HepG2 (cell line): Measurements from ENCODE around the gene BIRC7. TPM values are rescaled to one million over a fixed set of nuclear protein-coding genes. Genes with fewer than 3 reads are reported as not detected.
A peak's percentile ranks its signal among the peaks of the same experiment; 100 is the strongest.

ENCODE experiments used
- ATAC-seq: fragments of 200-7000 bp; cut with Tn5 transposase; 3 replicates; pipeline ENCODE4 v1.9.1; 2020; ENCODE audit warnings: mild to moderate bottlenecking, moderate library complexity
- BruUV-seq: library from RNA; stranded (reverse); fragments of 400-500 nt; replicated peaks from 2 replicates; lab custom pipeline; 2021; lab: Mats Ljungman, UMichigan
- CTCF ChIA-PET: fragments of 300-600 bp; formaldehyde crosslinking; extraction: SDS; loops from one replicate; lab custom pipeline; 2021; ENCODE audit warnings: low total read pairs, inconsistent platforms, low intra/inter-chr PET ratio; lab: Yijun Ruan, JAX
- POLR2A ChIA-PET: fragments of 350-600 bp; sonication (Branson Sonifier 250); formaldehyde crosslinking; loops from one replicate; lab custom pipeline; 2020; ENCODE audit warnings: antibody characterized with exemption, inconsistent platforms; lab: Yijun Ruan, JAX
- DNase-seq: peaks from one replicate; pipeline ENCODE4 v3.0.0-alpha.2; 2015; ENCODE audit warnings: low spot score
- FAIRE-seq: peaks from 3 replicates; lab custom pipeline; 2011; peaks lifted over from hg19 to GRCh38; lab: Jason Lieb, UNC
- H2AFZ ChIP-seq: one replicate; pipeline ENCODE4 v1.6.1; 2011; ENCODE audit warnings: low read length, inconsistent platforms
- H3K27ac ChIP-seq: fragments of 300-600 bp; 3 replicates; pipeline ENCODE4 v1.8.0; 2011; ENCODE audit warnings: mixed run types, mild to moderate bottlenecking, mixed read lengths, low read length, inconsistent platforms; ENCODE audit not compliant: insufficient read depth; ENCODE audit errors: extremely low read length
- H3K27me3 ChIP-seq, 2 experiments: fragments of 200-600 bp in 1 of 2; 2 replicates in 1 of 2; 3 replicates in 1 of 2; pipeline versions ENCODE4 v1.6.0 to v1.8.0; 2011; ENCODE audit warnings: low read length in 2 of 2, mild to moderate bottlenecking in 2 of 2, moderate library complexity in 2 of 2, inconsistent platforms in 1 of 2; ENCODE audit not compliant: insufficient read depth in 2 of 2, control insufficient read depth in 1 of 2
- H3K36me3 ChIP-seq, 2 experiments: fragments of 200-600 bp in 1 of 2; replicated peaks in 1 of 2; 2 replicates in 1 of 2; 3 replicates in 1 of 2; pipeline versions ENCODE4 v1.5.1 to v1.8.0; 2011; ENCODE audit warnings: low read length in 2 of 2, inconsistent platforms in 1 of 2; ENCODE audit not compliant: insufficient read depth in 2 of 2, control insufficient read depth in 1 of 2
- H3K4me1 ChIP-seq: 2 replicates; pipeline ENCODE4 v1.5.1; 2012; ENCODE audit warnings: low read length, inconsistent platforms; ENCODE audit not compliant: insufficient read depth
- H3K4me2 ChIP-seq: 2 replicates; pipeline ENCODE4 v1.6.0; 2011; ENCODE audit warnings: low read depth, low read length, inconsistent platforms
- H3K4me3 ChIP-seq, 3 experiments: fragments of 200-600 bp in 1 of 3; sonication (generic), shearing (Covaris generic) in 1 of 3; replicated peaks in 1 of 3; 2 replicates each; pipeline ENCODE4 v1.5.1; 2011 to 2016; ENCODE audit warnings: low read length in 3 of 3, inconsistent platforms in 2 of 3, low read depth in 2 of 3, mild to moderate bottlenecking in 2 of 3, control low read depth in 1 of 3, mixed read lengths in 1 of 3; ENCODE audit not compliant: insufficient read depth in 1 of 3
- H3K79me2 ChIP-seq: one replicate; pipeline ENCODE4 v1.6.1; 2011; ENCODE audit warnings: low read length, inconsistent platforms; ENCODE audit not compliant: insufficient read depth
- H3K9ac ChIP-seq: 2 replicates; pipeline ENCODE4 v1.6.0; 2011; ENCODE audit warnings: mild to moderate bottlenecking, low read depth, low read length, inconsistent platforms; ENCODE audit not compliant: insufficient read depth
- H3K9me3 ChIP-seq: 2 replicates; pipeline ENCODE4 v1.5.1; 2012; ENCODE audit warnings: mild to moderate bottlenecking, low read length
- H4K20me1 ChIP-seq: 2 replicates; pipeline ENCODE4 v1.6.0; 2011; ENCODE audit warnings: inconsistent platforms, mild to moderate bottlenecking, low read length, moderate library complexity; ENCODE audit not compliant: insufficient read depth
- ATF1 ChIP-seq: IDR thresholded peaks from 2 replicates; pipeline ENCODE4 v1.6.1; 2016; ENCODE audit warnings: mild to moderate bottlenecking, control low read depth
- FOSL2 ChIP-seq: sonication (generic); formaldehyde crosslinking; IDR thresholded peaks from 2 replicates; pipeline ENCODE4 v1.4.0; 2020; ENCODE audit warnings: missing genetic modification reagents
- FOXA3 ChIP-seq: IDR thresholded peaks from 2 replicates; pipeline ENCODE4 v1.6.1; 2016; ENCODE audit warnings: missing genetic modification reagents, missing compliant biosample characterization
- FOXJ3 ChIP-seq: sonication (generic); formaldehyde crosslinking; IDR thresholded peaks from 2 replicates; pipeline ENCODE4 v1.4.0; 2020; ENCODE audit warnings: missing genetic modification reagents, mild to moderate bottlenecking, borderline replicate concordance
- HDAC1 ChIP-seq: sonication (generic); formaldehyde crosslinking; IDR thresholded peaks from 2 replicates; pipeline ENCODE4 v1.5.1; 2020; ENCODE audit warnings: mild to moderate bottlenecking, missing genetic modification reagents
- HIVEP1 ChIP-seq: sonication (generic); formaldehyde crosslinking; IDR thresholded peaks from 2 replicates; pipeline ENCODE4 v1.4.0; 2020; ENCODE audit warnings: mild to moderate bottlenecking, missing genetic modification reagents
- KDM5B ChIP-seq: sonication (generic); formaldehyde crosslinking; IDR thresholded peaks from 2 replicates; pipeline ENCODE4 v1.4.0; 2020; ENCODE audit warnings: missing genetic modification reagents, mild to moderate bottlenecking, borderline replicate concordance
- MAFF ChIP-seq: IDR thresholded peaks from 2 replicates; pipeline ENCODE4 v1.6.1; 2011; ENCODE audit warnings: low read depth, low read length, improper control_type of control experiment
- NPAS2 ChIP-seq: sonication (generic); formaldehyde crosslinking; IDR thresholded peaks from 2 replicates; pipeline ENCODE4 v1.8.0; 2022; ENCODE audit warnings: mild to moderate bottlenecking, missing genetic modification reagents, borderline replicate concordance
- NR2F1 ChIP-seq, 2 experiments: fragments of 450-650 bp in 1 of 2; formaldehyde crosslinking in 1 of 2; IDR thresholded peaks; 2 replicates each; pipeline versions ENCODE4 v1.5.0 to v1.6.1; 2016 to 2020; ENCODE audit warnings: mild to moderate bottlenecking in 1 of 2, missing compliant biosample characterization in 1 of 2, missing genetic modification reagents in 1 of 2, moderate library complexity in 1 of 2
- TBX2 ChIP-seq: sonication (generic); formaldehyde crosslinking; IDR thresholded peaks from 2 replicates; pipeline ENCODE4 v1.5.0; 2020; ENCODE audit warnings: missing genetic modification reagents, mild to moderate bottlenecking, borderline replicate concordance
- TOE1 ChIP-seq: sonication (generic); formaldehyde crosslinking; IDR thresholded peaks from 2 replicates; pipeline ENCODE4 v1.4.0; 2020; ENCODE audit warnings: mild to moderate bottlenecking, missing genetic modification reagents
- XBP1 ChIP-seq: sonication (generic); formaldehyde crosslinking; IDR thresholded peaks from 2 replicates; pipeline ENCODE4 v1.5.0; 2020; ENCODE audit warnings: missing genetic modification reagents
- ZNF256 ChIP-seq: sonication (generic); formaldehyde crosslinking; conservative IDR thresholded peaks from 2 replicates; pipeline ENCODE4 v1.4.0; 2020; ENCODE audit warnings: missing genetic modification reagents
- ZNF331 ChIP-seq: sonication (generic); formaldehyde crosslinking; IDR thresholded peaks from 2 replicates; pipeline ENCODE4 v1.4.0; 2020; ENCODE audit warnings: missing genetic modification reagents
- ZNF878 ChIP-seq: sonication (generic); formaldehyde crosslinking; IDR thresholded peaks from 2 replicates; pipeline ENCODE4 v1.8.1; 2023; ENCODE audit warnings: mild to moderate bottlenecking, missing genetic modification reagents, moderate library complexity
- WGBS: methylation state at CpG from one replicate; pipeline ENCODE4 v1.1.6; 2017; ENCODE audit warnings: low lambda C conversion rate; 5-methylcytosine and 5-hydroxymethylcytosine counted together
- in situ Hi-C: cut with HindIII; loops from 2 replicates; pipeline ENCODE4 v1.10.0; 2017; ENCODE audit warnings: low pct_unique_long_range_greater_than_20kb; ENCODE audit not compliant: extremely low pct_ligation_motif_present
- intact Hi-C: fragments of 100-400 bp; cut with micrococcal nuclease; formaldehyde crosslinking; loops from one replicate; pipeline ENCODE4 v1.10.0; 2022; ENCODE audit not compliant: unreplicated experiment
- polyA plus RNA-seq, 8 experiments: library from polyadenylated mRNA; depleted of rRNA in 3 of 8; stranded (reverse) in 7 of 8; unstranded in 1 of 8; fragments of >200 nt; fragmentation: Illumina TruSeq in 4 of 8; extraction: Trizol in 4 of 8; gene quantifications; 2 replicates each; pipeline versions ENCODE4 v1.2.1 to v1.2.3, GENCODE V29; 2011 to 2016; ENCODE audit warnings: low read depth in 4 of 8, missing spikeins in 1 of 8, mixed read lengths in 1 of 8; ENCODE audit not compliant: insufficient read depth in 1 of 8
- total RNA-seq, 5 experiments: library from RNA; depleted of rRNA; stranded (reverse); fragments of >200 nt; fragmentation: Illumina TruSeq; extraction: Trizol; gene quantifications; 2 replicates each; pipeline ENCODE4 v1.2.3, GENCODE V29; 2016; ENCODE audit warnings: low read depth in 1 of 5

BIRC7 gene
- total and polyA plus RNA-seq, 2 of the 13 experiments (the other 11 are each of a cell fraction or from before 2014, with no cell fraction given): 0.27 to 5.1 TPM

DNA sequence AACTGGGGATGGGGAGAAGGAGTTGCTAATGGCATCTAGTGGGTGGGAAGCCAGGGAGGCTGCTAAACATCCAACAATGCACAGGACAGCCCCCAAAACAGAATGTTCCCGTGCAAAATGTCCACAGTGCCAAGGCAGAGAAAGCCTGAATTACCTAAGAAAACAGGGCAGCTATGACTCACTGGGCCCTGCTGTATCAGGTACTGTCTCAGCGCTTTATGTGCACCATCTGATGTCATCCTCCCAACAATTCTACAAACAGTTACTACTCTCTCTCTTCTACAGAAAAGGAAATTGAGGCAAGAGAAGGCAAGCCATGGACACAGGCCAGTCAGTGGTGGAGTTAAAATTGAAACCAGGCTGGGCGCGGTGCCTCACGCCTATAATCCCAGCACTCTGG, 22.9 kb upstream of the BIRC7 start (continued):
- TF ChIP-seq KDM5B (CRISPR knock-in tag) (0 out of 2 replicates have a peak, but pooled peaks have one; percentile 22), FOSL2 (CRISPR knock-in tag) (0 out of 2 replicates have a peak, but pooled peaks have one; percentile 17), NPAS2 (no peak), MAFF (no peak), FOXJ3 (CRISPR knock-in tag) (no peak), ZNF878 (CRISPR knock-in tag) (no peak), ATF1 (no peak), HDAC1 (CRISPR knock-in tag) (no peak), ZNF331 (CRISPR knock-in tag) (no peak), HIVEP1 (CRISPR knock-in tag) (peak; percentile 26; the same call in 1 of the 2 replicates), ZNF256 (CRISPR knock-in tag) (no peak), NR2F1 (CRISPR knock-in tag; IDR thresholded peaks at IDR 0.05) (no peak), FOXA3 (CRISPR knock-in tag) (no peak)

DNA sequence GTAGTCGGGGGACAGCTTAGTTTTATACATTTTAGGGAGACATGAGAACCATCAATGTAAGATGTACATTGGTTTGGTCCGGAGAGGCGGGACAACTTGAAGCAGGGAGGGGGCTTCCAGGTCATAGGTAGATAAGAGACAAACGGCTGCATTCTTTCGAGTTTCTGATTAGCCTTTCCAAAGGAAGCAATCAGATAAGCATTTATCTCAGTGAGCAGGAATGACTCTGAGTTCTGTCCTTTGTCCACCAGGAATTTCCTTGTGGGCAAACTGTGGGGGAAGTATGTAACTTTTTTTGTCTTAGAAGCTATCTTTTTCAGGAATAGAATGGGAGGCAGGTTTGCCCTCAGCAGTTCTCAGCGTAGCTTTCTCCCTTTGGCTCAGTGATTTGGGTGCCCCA, 21.2 kb upstream of the BIRC7 start:
- H4K20me1 ChIP-seq: peaks cover 55% of the 10 kb centered on the region
- WGBS: 80% methylated on average over 6 of the region's 6 CpGs
- H3K27ac ChIP-seq: peak overlapping the region; percentile 70
- no peak for DNase-seq
- peak overlapping the region; percentile 84 for H3K4me2 ChIP-seq
- POLR2A ChIA-PET: interaction anchor here (0.5 to 1.6 kb wide), 4 partner anchors 9 to 496 kb away, joined by 3 to 8 read pairs (median 4); partner anchors contain the start of gene ARFGAP1
- no peaks in the 10 kb centered on the region for H3K9me3 ChIP-seq
- H2AFZ ChIP-seq: no peak overlapping the region
- intact Hi-C loops: no loop called here
- peaks cover 28 to 51% of the 10 kb centered on the region in 2 experiments for H3K36me3 ChIP-seq
- H3K4me3 ChIP-seq: peak overlapping the region; percentile 74 to 97 (median 80)
- in situ Hi-C loops: no loop called here
- H3K9ac ChIP-seq: peak overlapping the region; percentile 97
- BruUV-seq: no TSS peak
- no peak for FAIRE-seq
- CTCF ChIA-PET: interaction anchor here (2.8 kb wide), 1 partner anchor 31 kb away, joined by 18 read pairs; no protein-coding TSS in a partner anchor
- H3K4me1 ChIP-seq: peaks cover 77% of the 10 kb centered on the region
- peaks cover 6 to 20% of the 10 kb centered on the region in 2 experiments; a peak in 4 of 5 replicates for H3K27me3 ChIP-seq
- H3K79me2 ChIP-seq: peaks cover 58% of the 10 kb centered on the region
- TF ChIP-seq TBX2: 0 out of 2 replicates have a peak, but pooled peaks have one; percentile 2
- 0 out of 2 replicates have a peak, but pooled peaks have one; percentile 10 for TF ChIP-seq XBP1 (CRISPR knock-in tag)
- TF ChIP-seq TOE1 (CRISPR knock-in tag): no peak
- no peak for ATAC-seq
